HCT116 (cell line): ENCODE results near the gene TNFRSF12A.

Experiments used
- CEBPB ChIP-seq: IDR thresholded peaks from 2 replicates; pipeline ENCODE4 v1.6.1; 2012; ENCODE audit warnings: low read depth
- EZH2 ChIP-seq: fragments of 200-600 bp; sonication (generic); IDR thresholded peaks from 2 replicates; pipeline ENCODE4 v1.6.1; 2017; ENCODE audit warnings: antibody characterized with exemption, mixed run types
- EZH2phosphoT487 ChIP-seq: fragments of 200-600 bp; IDR thresholded peaks from 2 replicates; pipeline ENCODE4 v1.6.1; 2018; ENCODE audit warnings: antibody characterized with exemption, borderline replicate concordance
- FOSL1 ChIP-seq: IDR thresholded peaks from 2 replicates; pipeline ENCODE4 v1.6.1; 2012; ENCODE audit warnings: low read depth
- POLR2A ChIP-seq: IDR thresholded peaks from 2 replicates; pipeline ENCODE4 v1.7.0; 2011; ENCODE audit warnings: borderline replicate concordance; ENCODE audit not compliant: insufficient read depth, insufficient read length; ENCODE audit errors: extremely low read depth
- POLR2AphosphoS5 ChIP-seq: IDR thresholded peaks from 2 replicates; pipeline ENCODE4 v1.6.1; 2011; ENCODE audit warnings: mild to moderate bottlenecking, low read depth, low read length, moderate library complexity
- RAD21 ChIP-seq: IDR thresholded peaks from 2 replicates; pipeline ENCODE4 v1.6.1; 2012; ENCODE audit warnings: low read depth, mild to moderate bottlenecking
- SIN3A ChIP-seq: IDR thresholded peaks from 2 replicates; pipeline ENCODE4 v1.6.1; 2012; ENCODE audit warnings: low read depth
- TCF7L2 ChIP-seq: IDR thresholded peaks from 2 replicates; pipeline ENCODE4 v1.7.0; 2011; ENCODE audit warnings: borderline replicate concordance, inconsistent platforms; ENCODE audit not compliant: insufficient read depth, insufficient read length; ENCODE audit errors: extremely low read depth
- YY1 ChIP-seq: IDR thresholded peaks from 2 replicates; pipeline ENCODE4 v1.6.1; 2011; ENCODE audit warnings: low read length, low read depth, moderate library complexity, mild to moderate bottlenecking; ENCODE audit not compliant: insufficient replicate concordance; ENCODE audit errors: extremely low read depth
- ZNF274 ChIP-seq: fragments of 200-500 bp; sonication (Bioruptor generic); IDR thresholded peaks from 2 replicates; pipeline ENCODE4 v1.6.1; 2014; ENCODE audit warnings: mild to moderate bottlenecking, low read depth, low read length, inconsistent platforms
- TF ChIP-seq, protein P1 (sequence below), 3 experiments: fragments of 200-600 bp in 1 of 3; sonication (generic) in 1 of 3; IDR thresholded peaks in 2 of 3; conservative IDR thresholded peaks in 1 of 3; 2 replicates each; pipeline ENCODE4 v1.5.1; 2012 to 2017; ENCODE audit warnings: low read depth in 2 of 3, low read length in 2 of 3, antibody characterized with exemption in 1 of 3, borderline replicate concordance in 1 of 3, control low read depth in 1 of 3, mild to moderate bottlenecking in 1 of 3, mixed read lengths in 1 of 3, mixed run types in 1 of 3, moderate library complexity in 1 of 3; ENCODE audit not compliant: insufficient read depth in 1 of 3
- TF ChIP-seq, protein P2 (sequence below): IDR thresholded peaks from 2 replicates; pipeline ENCODE4 v1.6.1; 2012; ENCODE audit warnings: low read depth
- TF ChIP-seq, protein P3 (sequence below): IDR thresholded peaks from 2 replicates; pipeline ENCODE4 v1.6.1; 2012

DNA sequence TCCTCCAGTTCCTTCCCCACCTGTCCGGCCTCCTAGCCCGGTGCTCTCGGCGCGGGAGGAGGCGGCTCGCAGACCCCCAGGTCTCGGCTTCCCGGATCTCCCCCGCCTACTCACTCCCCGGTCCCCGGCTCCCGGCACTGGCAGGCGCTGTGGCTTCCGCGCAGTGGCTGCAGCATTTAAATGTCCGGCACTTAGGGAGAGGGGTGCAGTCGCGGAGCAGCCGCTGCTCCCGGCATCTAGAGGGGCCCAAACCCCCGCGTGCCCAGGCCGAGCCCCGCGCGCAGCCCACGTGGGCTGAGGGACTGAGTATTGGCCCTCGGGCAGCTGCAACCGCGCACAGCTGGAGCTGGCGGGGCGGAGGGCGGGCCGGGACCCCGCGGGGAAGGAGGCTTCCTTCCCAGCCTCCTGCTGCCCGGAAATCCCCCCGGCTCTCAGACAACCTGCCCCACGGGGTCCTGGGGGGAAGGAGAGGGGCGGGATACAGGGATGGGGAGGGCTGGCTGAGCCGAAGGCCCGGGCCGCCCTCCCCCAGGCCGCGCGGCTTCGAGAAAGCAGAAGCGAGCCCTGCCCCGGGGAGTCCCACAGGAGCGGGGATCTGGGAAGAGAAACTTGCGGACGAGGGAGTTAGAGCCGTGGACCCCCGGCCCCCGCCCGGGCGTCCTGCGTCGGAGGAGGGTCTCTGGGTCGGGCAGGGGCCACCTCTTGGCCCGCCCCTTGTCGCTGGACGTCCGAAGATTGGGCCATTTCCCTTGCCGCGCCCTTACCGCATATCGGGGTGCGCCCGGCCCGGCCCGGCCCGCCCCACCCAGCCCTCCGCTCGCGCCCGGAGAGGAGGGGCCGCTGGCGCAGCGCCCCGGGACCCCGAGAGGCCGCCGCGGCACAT is 25.8 kb downstream of the TNFRSF12A start, which contains the start of gene MMP25:
- TF ChIP-seq, protein P1, sequence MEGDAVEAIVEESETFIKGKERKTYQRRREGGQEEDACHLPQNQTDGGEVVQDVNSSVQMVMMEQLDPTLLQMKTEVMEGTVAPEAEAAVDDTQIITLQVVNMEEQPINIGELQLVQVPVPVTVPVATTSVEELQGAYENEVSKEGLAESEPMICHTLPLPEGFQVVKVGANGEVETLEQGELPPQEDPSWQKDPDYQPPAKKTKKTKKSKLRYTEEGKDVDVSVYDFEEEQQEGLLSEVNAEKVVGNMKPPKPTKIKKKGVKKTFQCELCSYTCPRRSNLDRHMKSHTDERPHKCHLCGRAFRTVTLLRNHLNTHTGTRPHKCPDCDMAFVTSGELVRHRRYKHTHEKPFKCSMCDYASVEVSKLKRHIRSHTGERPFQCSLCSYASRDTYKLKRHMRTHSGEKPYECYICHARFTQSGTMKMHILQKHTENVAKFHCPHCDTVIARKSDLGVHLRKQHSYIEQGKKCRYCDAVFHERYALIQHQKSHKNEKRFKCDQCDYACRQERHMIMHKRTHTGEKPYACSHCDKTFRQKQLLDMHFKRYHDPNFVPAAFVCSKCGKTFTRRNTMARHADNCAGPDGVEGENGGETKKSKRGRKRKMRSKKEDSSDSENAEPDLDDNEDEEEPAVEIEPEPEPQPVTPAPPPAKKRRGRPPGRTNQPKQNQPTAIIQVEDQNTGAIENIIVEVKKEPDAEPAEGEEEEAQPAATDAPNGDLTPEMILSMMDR (IDR thresholded peaks at IDR 0.05 in 2 of 3, conservative IDR thresholded peaks at IDR 0.05 in 1 of 3; ENCODE audit: borderline replicate concordance in 1 of 3, insufficient read depth in 1 of 3, low read depth in 2 of 3, low read length in 2 of 3), result no peak
- no peak for TF ChIP-seq POLR2A
- TF ChIP-seq EZH2, result no peak
- TF ChIP-seq, protein P2, sequence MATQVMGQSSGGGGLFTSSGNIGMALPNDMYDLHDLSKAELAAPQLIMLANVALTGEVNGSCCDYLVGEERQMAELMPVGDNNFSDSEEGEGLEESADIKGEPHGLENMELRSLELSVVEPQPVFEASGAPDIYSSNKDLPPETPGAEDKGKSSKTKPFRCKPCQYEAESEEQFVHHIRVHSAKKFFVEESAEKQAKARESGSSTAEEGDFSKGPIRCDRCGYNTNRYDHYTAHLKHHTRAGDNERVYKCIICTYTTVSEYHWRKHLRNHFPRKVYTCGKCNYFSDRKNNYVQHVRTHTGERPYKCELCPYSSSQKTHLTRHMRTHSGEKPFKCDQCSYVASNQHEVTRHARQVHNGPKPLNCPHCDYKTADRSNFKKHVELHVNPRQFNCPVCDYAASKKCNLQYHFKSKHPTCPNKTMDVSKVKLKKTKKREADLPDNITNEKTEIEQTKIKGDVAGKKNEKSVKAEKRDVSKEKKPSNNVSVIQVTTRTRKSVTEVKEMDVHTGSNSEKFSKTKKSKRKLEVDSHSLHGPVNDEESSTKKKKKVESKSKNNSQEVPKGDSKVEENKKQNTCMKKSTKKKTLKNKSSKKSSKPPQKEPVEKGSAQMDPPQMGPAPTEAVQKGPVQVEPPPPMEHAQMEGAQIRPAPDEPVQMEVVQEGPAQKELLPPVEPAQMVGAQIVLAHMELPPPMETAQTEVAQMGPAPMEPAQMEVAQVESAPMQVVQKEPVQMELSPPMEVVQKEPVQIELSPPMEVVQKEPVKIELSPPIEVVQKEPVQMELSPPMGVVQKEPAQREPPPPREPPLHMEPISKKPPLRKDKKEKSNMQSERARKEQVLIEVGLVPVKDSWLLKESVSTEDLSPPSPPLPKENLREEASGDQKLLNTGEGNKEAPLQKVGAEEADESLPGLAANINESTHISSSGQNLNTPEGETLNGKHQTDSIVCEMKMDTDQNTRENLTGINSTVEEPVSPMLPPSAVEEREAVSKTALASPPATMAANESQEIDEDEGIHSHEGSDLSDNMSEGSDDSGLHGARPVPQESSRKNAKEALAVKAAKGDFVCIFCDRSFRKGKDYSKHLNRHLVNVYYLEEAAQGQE, result no peak
- TF ChIP-seq, protein P3, sequence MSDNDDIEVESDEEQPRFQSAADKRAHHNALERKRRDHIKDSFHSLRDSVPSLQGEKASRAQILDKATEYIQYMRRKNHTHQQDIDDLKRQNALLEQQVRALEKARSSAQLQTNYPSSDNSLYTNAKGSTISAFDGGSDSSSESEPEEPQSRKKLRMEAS, result peak; percentile 68; the same call in 1 of the 2 replicates
- TF ChIP-seq YY1, result no peak
- peak; percentile 51; the same call in 1 of the 2 replicates for TF ChIP-seq POLR2AphosphoS5
- no peak for TF ChIP-seq CEBPB
- no peak for TF ChIP-seq RAD21
- no peak for TF ChIP-seq ZNF274
- TF ChIP-seq EZH2phosphoT487, result no peak
- no peak for TF ChIP-seq TCF7L2
- TF ChIP-seq FOSL1, result no peak
- no peak for TF ChIP-seq SIN3A
